B cell (primary cell): Measurements from ENCODE around the gene EIF4A3.

Source experiments
- CTCF ChIP-seq: fragments of 200-600 bp; IDR thresholded peaks from one replicate; pipeline ENCODE4 v1.8.0; 2022; ENCODE audit warnings: antibody characterized with exemption, mild to moderate bottlenecking
- EZH2 ChIP-seq: IDR thresholded peaks from 2 replicates; pipeline ENCODE4 v1.6.1; 2012; ENCODE audit warnings: borderline replicate concordance, low read depth, mild to moderate bottlenecking, moderate library complexity, low read length; ENCODE audit not compliant: insufficient read depth, poor library complexity, severe bottlenecking

DNA sequence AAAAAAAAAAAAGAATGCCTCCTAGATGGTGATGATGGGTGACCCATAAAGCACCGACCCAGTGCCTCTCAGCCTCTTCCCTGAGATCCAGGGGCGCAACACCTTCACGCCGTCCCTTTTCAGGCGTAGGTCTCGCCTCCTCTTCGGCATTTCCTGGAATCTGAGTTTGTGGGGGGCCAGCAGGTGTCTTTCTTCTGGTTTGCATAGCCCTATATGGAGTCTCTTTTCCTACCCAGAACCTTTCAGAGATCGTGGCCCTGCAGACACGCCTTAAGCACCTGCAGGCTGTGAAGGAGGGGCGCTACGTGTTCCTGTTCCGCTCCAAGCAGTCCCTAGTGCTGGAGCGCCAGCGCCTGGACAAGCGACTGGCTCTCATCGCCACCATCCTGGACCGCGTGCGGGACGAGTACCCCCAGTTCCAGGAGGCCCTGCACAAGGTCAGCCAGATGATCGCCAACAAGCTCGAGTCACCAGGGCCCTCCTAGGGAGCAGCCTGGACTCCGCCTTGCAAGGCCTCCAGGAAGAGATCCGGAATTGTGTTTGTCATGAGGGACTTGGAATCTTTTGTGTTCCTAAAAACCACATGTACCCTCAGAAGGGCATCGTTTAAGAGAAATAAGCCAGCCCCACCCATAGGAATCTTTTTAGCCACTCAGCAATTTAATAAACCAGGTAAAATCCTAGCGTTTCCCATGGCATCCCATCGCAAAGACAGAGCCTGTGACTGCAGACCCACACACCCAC is 47.5 kb downstream of the EIF4A3 start:
- TF ChIP-seq CTCF = no peak
- TF ChIP-seq EZH2 = no peak
